ENCODE results near the gene PRDM15.

DNA sequence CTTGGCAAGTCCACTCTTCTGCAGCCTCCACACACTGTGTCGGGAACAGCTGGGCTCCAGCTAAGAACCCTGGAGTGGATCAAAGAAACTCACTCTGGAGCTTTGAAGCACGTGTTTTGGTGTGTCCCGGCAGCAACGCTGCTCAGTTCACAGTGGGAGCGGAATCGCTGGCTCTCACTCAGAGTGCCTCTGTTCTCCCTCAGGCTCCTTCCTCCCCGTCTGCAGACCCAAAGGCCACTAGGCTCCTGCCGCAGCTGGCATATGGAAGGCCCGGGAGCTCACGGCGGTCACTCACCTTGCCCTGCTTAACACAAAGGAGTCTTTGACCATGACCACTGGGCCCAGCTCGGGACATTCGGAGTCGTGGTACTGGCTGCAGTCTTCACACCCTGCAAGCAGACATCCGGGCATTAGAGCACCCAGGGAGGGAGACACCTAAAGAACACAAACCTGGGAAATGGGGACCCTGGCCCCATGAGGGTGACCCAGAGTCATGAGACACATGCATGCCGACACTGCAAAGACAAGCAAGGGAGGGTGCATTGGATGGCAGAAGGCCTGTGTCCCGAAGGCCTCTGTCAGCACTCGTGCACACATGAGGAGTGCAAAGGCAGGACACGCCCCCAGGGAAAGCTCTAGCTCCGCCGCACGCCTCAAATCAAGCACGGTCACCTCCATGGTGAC lies 19.7 kb downstream of the PRDM15 start:
- TF ChIP-seq POLR2A (IDR thresholded peaks at IDR 0.05) = no peak
- TF ChIP-seq, protein P1, sequence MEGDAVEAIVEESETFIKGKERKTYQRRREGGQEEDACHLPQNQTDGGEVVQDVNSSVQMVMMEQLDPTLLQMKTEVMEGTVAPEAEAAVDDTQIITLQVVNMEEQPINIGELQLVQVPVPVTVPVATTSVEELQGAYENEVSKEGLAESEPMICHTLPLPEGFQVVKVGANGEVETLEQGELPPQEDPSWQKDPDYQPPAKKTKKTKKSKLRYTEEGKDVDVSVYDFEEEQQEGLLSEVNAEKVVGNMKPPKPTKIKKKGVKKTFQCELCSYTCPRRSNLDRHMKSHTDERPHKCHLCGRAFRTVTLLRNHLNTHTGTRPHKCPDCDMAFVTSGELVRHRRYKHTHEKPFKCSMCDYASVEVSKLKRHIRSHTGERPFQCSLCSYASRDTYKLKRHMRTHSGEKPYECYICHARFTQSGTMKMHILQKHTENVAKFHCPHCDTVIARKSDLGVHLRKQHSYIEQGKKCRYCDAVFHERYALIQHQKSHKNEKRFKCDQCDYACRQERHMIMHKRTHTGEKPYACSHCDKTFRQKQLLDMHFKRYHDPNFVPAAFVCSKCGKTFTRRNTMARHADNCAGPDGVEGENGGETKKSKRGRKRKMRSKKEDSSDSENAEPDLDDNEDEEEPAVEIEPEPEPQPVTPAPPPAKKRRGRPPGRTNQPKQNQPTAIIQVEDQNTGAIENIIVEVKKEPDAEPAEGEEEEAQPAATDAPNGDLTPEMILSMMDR (IDR thresholded peaks at IDR 0.05) = no peak

All from thyroid gland (tissue), 4 donors.